Hepatocyte (in vitro differentiated cells): ENCODE measurements around the gene SLC30A7.

ENCODE experiments used
- CTCF ChIP-seq: fragments of 200-600 bp; sonication (generic); IDR thresholded peaks from 2 replicates; pipeline ENCODE4 v1.5.1; 2016; ENCODE audit warnings: antibody characterized with exemption, mild to moderate bottlenecking; ENCODE audit not compliant: poor library complexity
- EZH2 ChIP-seq: fragments of 200-600 bp; sonication (generic); IDR thresholded peaks from 2 replicates; pipeline ENCODE4 v1.6.1; 2016; ENCODE audit warnings: antibody characterized with exemption, mild to moderate bottlenecking, borderline replicate concordance

- TF ChIP-seq CTCF (no peak), EZH2 (no peak)
Observed at GRCh38 chr1:100960098-100960497, 64.2 kb downstream of the SLC30A7 start.
